Right ventricle myocardium inferior (tissue), 1 donor: ENCODE data around the gene KIF15. TPM values are rescaled to one million over a fixed set of nuclear protein-coding genes. Genes with fewer than 3 reads are reported as not detected.
A peak's percentile ranks its signal among the peaks of the same experiment; 100 is the strongest.

Experiments used
- ATAC-seq: fragments of 200-7000 bp; cut with Tn5 transposase; one replicate; pipeline ENCODE4 v1.9.1; 2020; ENCODE audit warnings: mild to moderate bottlenecking, moderate library complexity
- DNase-seq: peaks from one replicate; pipeline ENCODE4 v3.0.0; 2021; ENCODE audit errors: missing footprints
- intact Hi-C: fragments of 100-400 bp; cut with DNase I; formaldehyde crosslinking; loops from one replicate; pipeline ENCODE4 v1.11.0; 2022
- long read RNA-seq: library from polyadenylated mRNA; unstranded; transcript quantifications from one replicate; pipeline ENCODE4 v2.0.0, GENCODE V29; 2021
- total RNA-seq: library from RNA; stranded (reverse); fragmentation: NEBNext Ultra II Directional; extraction: Animal tissue kit (Norgen Biotek cat#: 25700); gene quantifications from one replicate; pipeline ENCODE4 v1.2.1, GENCODE V29; 2021
- donor health status: DM: no; HTN: yes; CAD: no; lungs with severe emphysema.

KIF15 gene
- 1.2 TPM for total RNA-seq
- long read RNA-seq = 0 reads

- intact Hi-C loops = loop anchor here (2.0 kb wide), 1 partner anchor 99 kb away; the partner anchor contains the start of gene TMEM42
- peak; percentile 99 for ATAC-seq
- DNase-seq = peak; percentile 98
These were observed at the start of gene KIF15, which contains the start of gene KIAA1143 for GRCh38 chr3:44761424-44762169. Gene KIF15 (plus strand): TSS chr3:44761794. CDS start chr3:44761866, 72 bp downstream. Gene KIAA1143 (minus strand): TSS chr3:44761619. CDS start chr3:44761602, 17 bp downstream.

GRCh38 chr3:44712455-44713075 is 49.0 kb upstream of the KIF15 start, which contains the start of gene ZNF502:
Gene ZNF502 (plus strand): TSS chr3:44712660. CDS start chr3:44720262, 7,602 bp downstream.
- DNase-seq (peak; percentile 92), ATAC-seq (peak; percentile 98)
- intact Hi-C loops = loop anchor here (2.0 to 5.0 kb wide), 2 partner anchors 16 to 150 kb away; partner anchors contain the start of genes TMEM42 and ZNF501

GRCh38 chr3:44721231-44722102 is 40.1 kb upstream of the KIF15 start:
- intact Hi-C loops = no loop called here
- ATAC-seq (no peak), DNase-seq (no peak)

GRCh38 chr3:44722103-44722401 is 39.5 kb upstream of the KIF15 start:
- no peak for ATAC-seq
- DNase-seq = no peak
- intact Hi-C loops = no loop called here

GRCh38 chr3:44729384-44729910 is 32.1 kb upstream of the KIF15 start, which contains the start of gene ZNF501:
Gene ZNF501 (plus strand): TSS chr3:44729635. CDS start chr3:44734422, 4,787 bp downstream.
- peak; percentile 99 for ATAC-seq
- peak; percentile 98 for DNase-seq
- intact Hi-C loops = loop anchor here (2.0 kb wide), 1 partner anchor 17 kb away; the partner anchor contains the start of gene ZNF502

- ATAC-seq = no peak
- DNase-seq = no peak
- intact Hi-C loops = no loop called here
These were observed 26.9 kb upstream of the KIF15 start for GRCh38 chr3:44734646-44735168.

GRCh38 chr3:44761101-44761423 is 532 bp upstream of the KIF15 start:
- no peak for ATAC-seq
- no peak for DNase-seq
- intact Hi-C loops = loop anchor here (2.0 kb wide), 1 partner anchor 100 kb away; the partner anchor contains the start of gene TMEM42

- ATAC-seq = no peak
- DNase-seq = no peak
- intact Hi-C loops = no loop called here
These were observed 630 bp downstream of the KIF15 start for GRCh38 chr3:44762170-44762677.

GRCh38 chr3:44762690-44763089 is 1.1 kb downstream of the KIF15 start:
- ATAC-seq (no peak), DNase-seq (no peak)
- intact Hi-C loops = no loop called here

GRCh38 chr3:44764248-44764647 is 2.7 kb downstream of the KIF15 start:
- DNase-seq = no peak
- ATAC-seq = no peak
- intact Hi-C loops = no loop called here

- DNase-seq (no peak), ATAC-seq (no peak)
- intact Hi-C loops = no loop called here
These were observed 10.0 kb downstream of the KIF15 start for GRCh38 chr3:44771424-44772098.

- DNase-seq = no peak
- intact Hi-C loops = no loop called here
- ATAC-seq = no peak
These were observed 10.5 kb downstream of the KIF15 start for GRCh38 chr3:44772099-44772442.

GRCh38 chr3:44782891-44783290 is 21.3 kb downstream of the KIF15 start:
- DNase-seq (no peak), ATAC-seq (no peak)
- intact Hi-C loops = no loop called here

GRCh38 chr3:44795197-44795596 is 33.6 kb downstream of the KIF15 start:
- ATAC-seq (no peak), DNase-seq (no peak)
- intact Hi-C loops = no loop called here

- intact Hi-C loops = no loop called here
- no peak for ATAC-seq
These were observed 40.4 kb downstream of the KIF15 start for GRCh38 chr3:44802011-44802410.

GRCh38 chr3:44803298-44803697 is 41.7 kb downstream of the KIF15 start:
- DNase-seq (no peak), ATAC-seq (no peak)
- intact Hi-C loops = no loop called here

More at GRCh38 chr3:44802011-44802410, 40.4 kb downstream of the KIF15 start:
- DNase-seq = no peak

GRCh38 chr3:44805960-44806359 is 44.4 kb downstream of the KIF15 start:
- intact Hi-C loops = no loop called here
- no peak for DNase-seq
- ATAC-seq = no peak

GRCh38 chr3:44814751-44815150 is 53.2 kb downstream of the KIF15 start:
- intact Hi-C loops = no loop called here
- ATAC-seq = no peak
- no peak for DNase-seq
